GM19463 (cell line): ENCODE results near the gene IMMP2L.

ENCODE experiments used
- ATAC-seq: cut with Tn5 transposase; IDR thresholded peaks from one replicate; pipeline ENCODE4 v1.9.1; 2021; ENCODE audit warnings: mild to moderate bottlenecking, moderate library complexity; ENCODE audit not compliant: unreplicated experiment

IMMP2L gene

DNA sequence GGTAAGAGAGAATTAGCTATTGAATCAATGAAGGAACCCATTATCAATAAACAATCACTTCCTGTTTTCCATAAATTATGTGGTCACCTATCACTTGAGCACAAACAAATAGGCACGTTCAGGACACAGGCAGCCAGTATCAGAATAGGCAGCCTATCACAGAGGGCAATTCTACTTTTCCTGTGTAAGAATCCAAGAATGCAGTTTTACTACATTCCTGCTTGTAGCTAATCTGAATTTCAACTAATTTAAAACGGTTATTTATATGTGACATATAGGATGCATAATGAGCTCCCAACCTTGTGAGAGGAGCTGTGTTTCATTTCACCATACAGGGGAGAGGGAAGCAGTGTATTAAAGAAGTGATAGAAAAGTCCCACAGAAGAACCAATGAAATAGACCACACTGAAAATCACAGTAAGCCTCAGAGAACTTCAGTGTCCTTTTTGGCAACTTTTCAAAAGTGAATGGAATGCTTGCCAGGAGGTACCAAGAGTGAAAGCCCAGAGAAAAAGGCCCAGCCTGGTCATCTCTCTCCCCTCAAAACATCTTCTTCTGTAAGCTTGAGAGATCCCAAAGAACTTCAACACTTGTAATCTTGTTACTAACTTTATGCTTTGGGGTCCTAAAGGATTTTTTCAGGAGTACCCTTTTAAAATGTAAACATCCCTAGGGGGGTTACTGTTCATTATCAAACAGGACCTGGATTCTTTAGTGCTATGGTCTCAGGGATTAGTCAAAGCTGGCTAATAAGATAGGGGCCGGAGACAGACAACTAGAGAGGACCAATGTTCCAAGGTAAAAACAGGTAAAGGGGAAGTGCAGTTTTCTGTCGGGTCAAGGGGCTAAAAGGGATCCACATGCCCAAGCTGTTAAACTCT, 1.3 kb downstream of the IMMP2L start:
- no peak for ATAC-seq

DNA sequence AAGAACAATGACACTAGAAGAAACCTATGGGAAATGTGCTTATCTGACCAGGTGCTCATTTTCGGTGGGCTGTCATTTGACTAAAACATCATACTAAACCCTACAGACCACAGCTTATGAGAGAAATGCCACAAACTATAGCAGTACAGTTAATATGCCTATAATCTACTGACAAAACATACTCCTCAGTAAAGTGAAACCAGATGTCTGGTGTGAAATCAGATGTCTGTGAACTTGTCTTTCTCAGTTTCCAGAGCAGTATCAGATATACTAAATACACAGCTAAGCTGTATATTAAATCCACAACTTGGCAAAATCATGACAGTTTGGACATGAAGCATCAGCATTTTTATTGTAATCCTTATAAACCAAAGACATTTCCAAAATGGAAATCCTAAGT, 3.3 kb downstream of the IMMP2L start:
- peak; percentile 39 for ATAC-seq

DNA sequence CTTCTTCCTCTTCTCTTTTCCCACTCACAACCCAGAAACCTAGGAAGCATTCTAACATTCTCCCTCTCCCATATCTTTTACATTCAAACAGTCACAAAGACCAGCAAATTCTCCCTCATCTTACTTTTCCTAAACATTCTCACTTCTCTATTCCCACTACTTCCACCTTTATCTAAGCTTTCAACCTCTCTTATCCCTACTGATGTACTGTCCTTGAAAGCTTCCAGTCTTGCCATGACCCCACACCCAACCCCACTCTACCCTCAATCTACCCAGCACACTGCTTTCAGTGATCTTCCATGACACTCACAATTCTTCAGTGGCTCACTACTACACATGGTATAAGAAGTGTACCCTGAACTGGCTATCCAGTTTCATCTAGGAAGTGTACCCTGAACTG, 5.3 kb downstream of the IMMP2L start:
- no peak for ATAC-seq

DNA sequence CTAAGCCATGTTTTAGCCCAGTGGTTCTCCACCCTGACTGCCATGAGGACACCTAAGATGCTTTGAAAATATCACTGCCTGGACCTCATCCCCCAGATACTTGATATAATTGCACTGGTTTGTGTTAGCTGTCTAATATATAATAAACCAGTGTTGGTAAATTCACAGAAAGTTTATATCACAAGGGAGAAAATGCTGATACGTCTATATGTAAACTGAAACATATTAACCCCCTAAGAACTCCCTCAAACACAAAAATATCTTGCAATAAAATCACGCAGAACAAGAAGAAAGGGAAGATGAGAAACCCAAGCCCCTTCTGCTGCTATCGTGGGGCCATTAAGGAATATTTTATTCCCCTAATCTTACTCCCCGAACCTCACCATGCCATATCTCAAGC, 8.2 kb downstream of the IMMP2L start:
- ATAC-seq, result no peak

DNA sequence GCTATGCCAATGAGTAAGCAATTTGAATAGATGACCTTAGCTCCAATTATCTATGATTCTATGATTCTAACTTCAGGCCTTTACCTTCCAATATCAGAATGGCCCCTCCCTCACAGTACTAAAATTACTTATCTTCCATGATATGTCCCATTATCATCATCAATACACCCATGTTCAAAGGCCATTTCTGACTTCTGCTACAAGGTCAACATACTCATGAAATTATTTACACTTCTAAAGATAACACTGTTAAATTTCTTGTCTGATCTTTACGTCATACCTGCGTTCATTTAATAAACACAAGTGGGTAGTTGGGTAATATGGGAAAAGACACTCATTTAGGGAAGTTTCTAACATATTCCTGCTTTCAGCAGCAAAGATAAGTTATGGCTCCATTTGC, 21.2 kb downstream of the IMMP2L start:
- no peak for ATAC-seq

DNA sequence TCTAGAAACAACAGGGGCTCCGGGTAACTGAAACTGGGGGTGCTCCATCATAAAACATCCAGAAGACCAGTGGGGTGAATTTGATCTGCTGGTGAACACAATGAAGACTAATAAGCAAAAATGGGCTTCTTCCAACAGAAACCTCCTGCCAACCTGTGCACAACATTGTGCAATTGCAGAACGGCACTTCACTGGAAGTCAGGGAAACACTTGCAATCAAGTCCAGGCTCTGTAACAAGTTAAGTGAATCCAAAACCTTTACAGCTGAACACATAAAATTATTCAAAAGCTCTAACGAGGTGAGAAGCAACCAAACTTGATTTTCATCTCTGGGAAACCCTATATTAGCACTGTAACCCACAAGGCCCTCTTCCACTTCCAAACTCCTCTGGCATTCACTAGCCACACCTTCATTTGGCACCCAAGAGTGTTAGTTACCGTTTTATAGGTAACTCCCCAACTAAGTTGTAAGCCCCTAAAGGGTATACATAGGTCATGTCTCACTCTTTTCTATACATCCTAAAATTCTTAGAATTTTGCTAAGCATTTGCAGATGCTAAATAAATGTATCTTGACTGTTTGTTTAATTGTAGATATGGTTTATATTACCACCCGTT, 22.0 kb downstream of the IMMP2L start:
- ATAC-seq, result no peak

DNA sequence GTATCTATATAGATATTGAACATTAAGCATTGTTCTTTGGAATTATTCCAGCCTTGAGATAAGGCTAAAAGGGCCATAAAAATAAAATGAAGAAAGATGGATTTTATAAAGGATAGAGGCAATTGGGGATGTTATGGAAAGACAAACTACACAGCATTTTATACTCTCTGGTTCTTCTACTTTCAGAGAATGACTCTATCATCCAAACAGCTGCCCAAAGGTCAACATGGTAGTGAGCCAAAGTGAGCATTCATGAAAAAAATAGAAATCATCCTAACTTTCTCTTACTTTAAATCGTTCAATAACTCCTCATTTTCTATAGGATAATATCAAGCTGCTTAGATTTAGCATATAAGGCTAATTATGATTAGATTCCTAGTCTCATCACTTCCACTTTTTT, 25.2 kb downstream of the IMMP2L start:
- no peak for ATAC-seq

DNA sequence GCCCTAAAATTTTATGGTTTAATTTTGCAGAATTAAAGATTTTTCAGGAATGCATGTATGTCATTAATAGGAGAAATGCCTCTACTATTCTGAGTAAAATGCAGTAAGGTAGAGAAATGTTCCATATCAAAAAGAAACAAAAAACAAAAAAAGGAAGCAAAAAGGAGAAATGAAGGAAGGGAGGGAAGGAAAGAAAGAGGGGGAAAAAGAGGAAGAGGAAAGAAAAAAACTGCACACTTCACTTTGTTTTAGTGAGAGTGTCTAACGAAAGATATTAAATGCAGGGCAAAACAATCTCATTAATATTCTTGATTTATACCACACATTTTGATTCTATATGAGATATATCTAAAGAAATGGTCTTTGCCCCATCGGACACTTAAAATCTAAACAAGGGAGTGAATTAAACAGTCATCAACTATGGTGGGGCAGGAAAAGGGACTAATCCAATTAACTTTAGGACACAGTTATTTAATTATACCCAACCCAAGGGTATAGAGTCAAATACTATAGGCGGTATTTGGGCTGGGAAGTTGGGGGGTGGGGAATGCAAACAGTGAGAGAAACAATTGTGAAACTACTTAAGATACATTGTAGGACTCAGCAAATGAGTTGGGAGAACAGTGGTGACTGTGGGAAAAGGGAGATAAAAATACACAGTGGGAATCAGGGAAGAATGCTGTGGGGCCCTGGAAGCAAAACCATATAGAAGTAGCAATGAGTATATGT, 27.0 kb downstream of the IMMP2L start:
- ATAC-seq, result no peak

DNA sequence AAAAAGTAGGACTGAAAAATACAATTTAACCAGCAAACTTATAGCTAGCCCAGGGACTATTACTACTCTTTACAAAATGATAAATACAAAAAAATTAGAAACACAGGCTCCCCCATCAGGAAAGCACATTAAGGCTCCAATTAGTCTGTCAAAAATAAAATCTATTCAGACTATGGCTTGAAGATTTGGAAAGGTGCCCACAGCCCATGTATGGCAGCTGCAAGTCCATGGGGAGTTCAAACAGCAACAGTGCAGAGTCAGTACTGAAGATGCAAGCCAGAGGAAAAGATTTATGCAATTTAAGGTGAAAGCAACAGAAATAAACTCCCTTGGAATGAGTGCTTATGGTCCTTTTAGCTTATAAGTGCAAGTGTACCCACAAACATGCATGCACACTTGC, 29.7 kb downstream of the IMMP2L start:
- no peak for ATAC-seq

DNA sequence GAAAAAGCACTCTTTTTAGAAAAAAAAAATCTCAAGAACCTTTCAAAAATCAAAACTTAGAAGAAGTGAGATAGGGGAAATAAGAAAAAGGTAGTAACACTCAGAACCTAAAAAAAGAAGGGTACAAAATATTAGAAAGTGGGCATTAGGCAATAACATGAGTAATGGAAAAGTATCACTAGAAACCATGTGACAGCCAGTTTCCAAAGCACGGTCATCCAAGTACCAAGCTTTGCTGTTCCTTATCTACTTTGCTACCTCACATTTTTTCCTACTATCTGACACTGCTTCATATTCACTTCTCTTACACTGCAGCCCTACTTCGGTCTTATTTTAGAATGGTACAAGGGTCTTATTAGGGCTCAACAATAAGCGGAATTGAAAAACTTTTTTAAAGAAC, 30.3 kb downstream of the IMMP2L start:
- ATAC-seq, result no peak

DNA sequence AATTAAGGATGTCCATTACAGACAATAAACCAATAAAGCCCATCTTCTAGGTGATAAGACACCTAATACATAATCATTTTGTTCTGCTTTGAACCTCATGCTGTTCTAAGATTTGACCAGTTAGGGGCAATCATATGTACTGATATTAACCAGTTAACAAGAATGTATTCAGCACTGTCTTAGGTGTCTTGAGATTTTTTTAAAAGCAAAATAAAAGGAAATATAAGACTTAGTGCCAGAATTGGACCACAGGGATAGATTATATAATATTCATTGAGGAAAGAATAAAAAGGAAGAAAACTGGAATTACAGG, 32.0 kb downstream of the IMMP2L start:
- no peak for ATAC-seq

DNA sequence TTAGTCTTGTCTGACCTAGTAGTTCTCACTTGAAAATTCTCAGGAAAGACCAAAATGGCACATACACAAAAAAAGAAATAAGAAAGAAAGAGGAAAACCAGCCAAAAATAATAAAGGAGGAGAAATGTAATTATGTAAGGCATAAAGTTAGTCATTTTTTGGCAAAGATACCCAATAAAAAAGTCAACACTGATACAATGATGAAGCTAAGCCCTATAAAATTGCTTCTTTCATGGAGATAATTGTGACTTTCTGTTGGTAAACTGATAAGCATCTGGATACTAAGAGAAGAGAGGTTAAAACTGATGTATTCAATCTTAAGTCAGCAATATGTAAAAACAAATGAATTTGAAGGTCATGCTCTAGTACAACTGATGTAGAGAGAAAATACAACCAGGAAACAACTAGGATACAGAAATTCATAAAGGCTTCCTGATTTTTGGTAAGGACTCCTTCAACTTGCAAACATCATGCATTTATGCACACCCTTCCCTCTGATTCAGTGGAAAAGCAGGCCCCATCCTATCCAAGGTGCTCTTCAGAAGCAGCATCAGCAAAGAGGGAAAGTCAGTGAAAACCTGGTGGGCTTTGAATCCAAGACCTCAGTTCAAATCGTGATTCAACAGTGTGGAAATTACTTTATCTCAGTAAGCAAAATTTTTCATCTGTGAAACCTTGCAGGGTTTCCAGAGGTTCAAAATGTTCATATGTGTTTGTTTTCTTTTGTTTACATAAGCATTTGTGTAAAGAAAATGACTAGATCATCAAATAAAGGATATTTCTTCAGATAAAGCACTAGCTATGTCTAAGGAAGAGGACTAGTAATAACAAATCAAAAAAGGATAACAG, 32.6 kb downstream of the IMMP2L start:
- no peak for ATAC-seq

DNA sequence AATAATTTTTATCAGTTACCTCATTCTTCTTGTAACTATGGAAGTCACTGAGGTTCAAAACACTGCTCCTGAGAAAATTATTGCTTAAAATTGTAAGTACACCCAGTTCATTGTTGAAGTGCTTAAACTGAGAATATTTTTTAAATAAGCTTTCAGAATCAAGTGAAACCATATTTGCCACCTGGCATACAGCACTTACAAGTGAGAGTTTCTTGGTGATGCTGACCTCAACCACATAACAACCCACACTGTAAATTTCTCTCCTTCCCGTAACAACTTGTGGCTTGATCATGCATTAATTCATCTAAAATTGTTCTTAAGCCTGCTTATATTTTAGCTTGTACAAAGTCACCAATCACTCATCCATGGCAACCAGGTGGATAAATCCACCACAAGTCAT, 34.0 kb downstream of the IMMP2L start:
- ATAC-seq, result peak; percentile 68

DNA sequence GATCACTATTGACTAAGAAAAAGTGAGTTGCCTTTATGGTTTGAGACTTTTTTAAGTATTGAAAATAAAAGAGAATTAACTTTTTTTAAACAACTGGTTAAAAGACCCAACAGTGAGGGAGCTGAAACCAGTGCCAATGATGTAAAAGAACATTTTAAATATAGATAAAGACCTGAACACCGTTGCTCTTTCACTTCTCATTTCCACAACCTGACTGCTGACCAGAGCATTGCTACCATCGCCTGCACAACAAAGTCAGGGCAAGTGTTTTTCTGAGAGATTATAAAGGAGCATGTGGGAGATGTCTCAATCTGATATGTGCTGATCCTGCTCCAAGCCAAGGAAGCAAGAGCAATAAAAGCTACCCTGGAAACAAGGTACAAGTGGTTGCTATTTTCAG, 34.7 kb downstream of the IMMP2L start:
- peak; percentile 78 for ATAC-seq

DNA sequence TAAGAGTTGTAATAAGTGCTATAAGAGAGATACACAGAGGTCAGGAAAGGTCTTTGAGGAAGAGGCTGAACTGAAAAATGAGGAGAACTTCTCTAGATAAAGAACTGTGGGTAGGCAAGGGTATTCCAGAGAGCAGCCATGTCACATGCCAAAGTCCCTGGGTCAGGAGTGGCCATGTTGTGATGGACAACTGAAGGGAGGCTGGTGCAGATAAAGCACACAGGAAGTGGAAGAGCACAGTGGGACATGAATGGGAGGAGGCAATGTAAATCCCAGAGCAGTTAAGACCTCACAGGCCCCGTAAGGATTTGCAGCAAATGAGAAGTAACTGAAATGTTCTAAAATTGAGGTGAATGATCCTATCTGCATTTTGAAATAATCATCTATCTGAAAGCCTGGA, 37.2 kb downstream of the IMMP2L start:
- ATAC-seq, result no peak

DNA sequence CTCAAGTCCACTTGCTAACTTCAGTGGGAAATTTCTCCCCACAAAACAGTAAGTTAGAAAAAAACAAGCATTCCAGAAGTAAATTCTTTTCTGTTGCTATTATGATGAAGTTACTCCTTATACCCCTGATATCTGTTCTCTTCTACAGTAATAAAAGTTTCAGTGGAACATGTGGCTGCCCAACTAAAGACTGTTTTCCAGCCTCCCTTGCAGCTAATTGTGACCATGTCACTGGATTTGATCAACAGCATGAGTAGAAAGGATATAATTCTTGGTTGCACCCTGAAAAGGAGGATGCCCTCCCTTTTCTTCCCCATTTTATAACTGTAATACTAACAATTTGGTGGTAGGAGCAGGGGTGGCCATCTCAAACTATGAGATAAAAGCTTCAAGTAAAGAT, 40.6 kb downstream of the IMMP2L start:
- ATAC-seq, result no peak

DNA sequence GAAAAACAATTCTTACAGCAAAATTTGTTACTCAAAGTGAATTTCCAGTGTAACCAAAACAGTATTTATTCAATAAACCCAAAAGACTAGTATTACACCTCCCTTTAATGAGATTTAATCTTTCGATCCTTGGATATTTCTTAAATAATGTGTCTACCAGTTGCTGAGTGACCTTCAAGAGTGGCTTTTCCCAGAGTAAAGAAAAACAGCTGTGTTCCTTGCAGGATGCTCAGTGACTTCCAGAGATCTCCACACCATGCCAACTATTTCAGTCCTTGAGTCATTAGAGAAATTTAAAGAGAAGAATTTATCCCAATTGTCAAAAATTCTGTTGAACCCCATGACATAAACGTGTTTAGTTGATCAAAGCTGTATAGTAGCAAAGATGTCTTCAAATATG, 44.0 kb downstream of the IMMP2L start:
- no peak for ATAC-seq

DNA sequence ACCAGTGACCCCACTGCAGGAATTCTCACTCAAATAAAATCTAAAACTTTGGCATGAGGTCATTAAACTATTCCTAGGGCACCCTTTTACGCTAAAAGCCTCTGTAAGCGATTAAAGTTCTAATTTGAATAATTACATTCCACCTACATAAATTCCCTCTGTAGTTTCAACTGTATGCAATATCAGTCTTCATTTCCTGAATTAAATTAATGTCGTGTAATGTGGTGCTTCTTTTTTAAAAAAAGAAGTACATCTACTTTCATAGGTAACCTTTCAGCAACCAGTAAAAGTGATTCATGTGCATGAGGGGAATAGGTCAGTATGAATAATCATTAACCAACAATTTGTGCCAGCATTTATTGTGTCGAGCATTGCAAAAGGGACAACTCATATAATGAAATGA, 44.7 kb downstream of the IMMP2L start:
- no peak for ATAC-seq

DNA sequence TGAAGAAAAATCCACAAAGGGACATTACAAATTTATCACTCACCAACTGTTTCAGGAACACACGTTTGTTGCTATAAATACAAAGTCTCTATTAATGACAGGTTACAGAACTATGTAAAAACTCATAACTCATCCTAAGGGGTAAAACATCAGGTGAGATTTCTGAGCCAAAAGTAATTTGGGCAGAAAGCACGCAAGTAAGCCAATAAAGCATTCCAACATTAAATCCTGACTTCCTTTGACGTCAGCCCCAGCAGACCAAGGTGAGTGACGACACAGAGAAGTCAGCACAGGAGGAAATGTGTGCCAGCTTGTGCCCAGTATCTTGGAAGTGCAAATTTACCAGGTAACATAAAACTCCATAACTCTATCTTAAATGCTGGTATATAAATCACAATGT, 45.7 kb downstream of the IMMP2L start:
- ATAC-seq, result no peak

DNA sequence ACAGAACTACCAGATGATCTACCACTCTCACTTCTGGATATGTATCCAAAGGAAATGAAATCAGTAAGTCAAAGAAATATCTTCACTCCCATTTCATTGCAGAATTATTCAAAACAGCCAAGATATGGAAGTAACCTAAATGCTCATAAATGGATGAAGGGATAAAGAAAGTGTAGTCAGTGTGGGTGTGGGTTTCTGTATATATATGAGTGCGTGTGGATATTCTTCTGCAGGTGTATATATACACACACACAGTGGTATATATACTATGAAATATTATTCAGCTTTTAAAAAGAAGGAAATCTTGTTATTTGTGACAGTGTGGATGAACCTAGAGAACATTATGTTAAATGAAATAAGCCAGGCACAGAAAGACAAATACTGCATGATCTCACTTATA, 48.7 kb downstream of the IMMP2L start:
- ATAC-seq, result no peak

DNA sequence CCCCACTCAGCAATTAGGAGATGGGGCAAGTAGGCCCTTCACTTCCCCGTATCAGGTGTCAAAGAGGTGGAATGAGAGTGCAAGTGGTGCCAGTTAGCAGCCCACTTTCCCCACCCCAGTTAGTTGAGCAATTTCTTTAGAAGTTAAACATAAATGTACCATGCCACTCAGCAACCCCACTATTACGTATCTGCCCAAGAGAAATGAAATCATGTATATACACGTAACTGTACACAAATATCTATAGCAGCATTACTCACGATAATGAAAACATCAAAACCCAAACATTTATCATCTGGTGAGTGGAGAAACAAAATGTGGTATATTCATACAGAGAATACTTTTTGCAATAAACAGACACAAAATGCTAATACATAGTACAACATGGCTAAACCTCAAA, 50.4 kb downstream of the IMMP2L start:
- no peak for ATAC-seq
